Mesenchymal stem cell (in vitro differentiated cells and primary cell): ENCODE results near the gene ART5. TPM values are rescaled to one million over a fixed set of nuclear protein-coding genes. Genes with fewer than 3 reads are reported as not detected.
"Not testable (repeated sequence)": the region's sequence is repeated elsewhere in the genome, so short reads cannot be mapped to it uniquely, and the experiment has no call there.

ENCODE experiments used
- DNase-seq: peaks from one replicate; pipeline ENCODE4 v3.0.0-alpha.2; 2013
- H2AFZ ChIP-seq: one replicate; pipeline ENCODE4 v1.6.1; 2013; ENCODE audit warnings: low read depth, mild to moderate bottlenecking, control low read depth, inconsistent platforms, low read length, moderate library complexity
- H2AK5ac ChIP-seq: 2 replicates; pipeline ENCODE4 v1.6.1; 2013; ENCODE audit warnings: low read length, moderate library complexity, mild to moderate bottlenecking, inconsistent platforms; ENCODE audit not compliant: severe bottlenecking
- H2BK120ac ChIP-seq: one replicate; pipeline ENCODE4 v1.6.1; 2013; ENCODE audit warnings: low read depth, mild to moderate bottlenecking, inconsistent platforms, low read length, moderate library complexity
- H2BK12ac ChIP-seq, 2 experiments: one replicate each; pipeline ENCODE4 v1.6.1; 2013; ENCODE audit warnings: inconsistent platforms in 2 of 2, low read length in 2 of 2, mild to moderate bottlenecking in 2 of 2, moderate library complexity in 2 of 2, control low read depth in 1 of 2
- H2BK15ac ChIP-seq: one replicate; pipeline ENCODE4 v1.6.1; 2013; ENCODE audit warnings: mild to moderate bottlenecking, low read depth, inconsistent platforms; ENCODE audit not compliant: poor library complexity, severe bottlenecking
- H2BK5ac ChIP-seq: 2 replicates; pipeline ENCODE4 v1.6.1; 2013; ENCODE audit warnings: low read depth, mild to moderate bottlenecking, low read length, control low read depth, inconsistent platforms; ENCODE audit not compliant: poor library complexity, severe bottlenecking
- H3K14ac ChIP-seq, 2 experiments: one replicate each; pipeline ENCODE4 v1.6.1; 2013; ENCODE audit warnings: inconsistent platforms in 2 of 2, low read length in 2 of 2, control low read depth in 1 of 2, mild to moderate bottlenecking in 1 of 2, moderate library complexity in 1 of 2
- H3K18ac ChIP-seq, 2 experiments: one replicate each; pipeline ENCODE4 v1.6.1; 2013; ENCODE audit warnings: inconsistent platforms in 2 of 2, low read length in 2 of 2, control low read depth in 1 of 2, low read depth in 1 of 2, mild to moderate bottlenecking in 1 of 2
- H3K23ac ChIP-seq, 2 experiments: one replicate each; pipeline ENCODE4 v1.6.1; 2013; ENCODE audit warnings: inconsistent platforms in 2 of 2, low read length in 2 of 2, mild to moderate bottlenecking in 2 of 2, moderate library complexity in 2 of 2, control low read depth in 1 of 2
- H3K27ac ChIP-seq: 2 replicates; pipeline ENCODE4 v1.5.1; 2013; ENCODE audit warnings: mild to moderate bottlenecking, moderate library complexity, low read length, control low read depth, inconsistent platforms; ENCODE audit not compliant: poor library complexity, severe bottlenecking
- H3K27me3 ChIP-seq, 2 experiments: 2 replicates each; pipeline versions ENCODE4 v1.6.1 to v1.7.0; 2013; ENCODE audit warnings: low read length in 2 of 2, mild to moderate bottlenecking in 2 of 2, moderate library complexity in 2 of 2, control low read depth in 1 of 2, inconsistent platforms in 1 of 2; ENCODE audit not compliant: control insufficient read depth in 1 of 2, insufficient read depth in 1 of 2
- H3K36me3 ChIP-seq, 2 experiments: 2 replicates each; pipeline versions ENCODE4 v1.6.1 to v1.7.0; 2013; ENCODE audit warnings: low read length in 2 of 2, control low read depth in 1 of 2, inconsistent platforms in 1 of 2, low read depth in 1 of 2, mild to moderate bottlenecking in 1 of 2; ENCODE audit not compliant: insufficient read depth in 2 of 2, control insufficient read depth in 1 of 2
- H3K4ac ChIP-seq, 2 experiments: one replicate each; pipeline ENCODE4 v1.6.1; 2013; ENCODE audit warnings: inconsistent platforms in 2 of 2, low read length in 2 of 2, mild to moderate bottlenecking in 2 of 2, moderate library complexity in 2 of 2, control low read depth in 1 of 2, low read depth in 1 of 2
- H3K4me1 ChIP-seq: 2 replicates; pipeline ENCODE4 v1.6.1; 2013; ENCODE audit warnings: low read depth, low read length, control low read depth; ENCODE audit not compliant: control insufficient read depth, insufficient read depth
- H3K4me2 ChIP-seq: 2 replicates; pipeline ENCODE4 v1.6.1; 2013; ENCODE audit warnings: low read length, mild to moderate bottlenecking, inconsistent platforms; ENCODE audit not compliant: poor library complexity, severe bottlenecking
- H3K4me3 ChIP-seq, 2 experiments: 2 replicates each; pipeline versions ENCODE4 v1.5.1 to v1.7.0; 2013; ENCODE audit warnings: low read length in 2 of 2, mild to moderate bottlenecking in 2 of 2, control low read depth in 1 of 2, low read depth in 1 of 2; ENCODE audit not compliant: insufficient read depth in 1 of 2
- H3K79me1 ChIP-seq: replicated peaks from 2 replicates; pipeline ENCODE4 v1.6.1; 2013; ENCODE audit warnings: mild to moderate bottlenecking, control low read depth, low read length, inconsistent platforms; ENCODE audit not compliant: poor library complexity, severe bottlenecking
- H3K9ac ChIP-seq: 2 replicates; pipeline ENCODE4 v1.7.0; 2013; ENCODE audit warnings: mild to moderate bottlenecking, low read length, moderate library complexity
- H3K9me3 ChIP-seq: 2 replicates; pipeline ENCODE4 v1.7.0; 2013; ENCODE audit warnings: mild to moderate bottlenecking, low read length; ENCODE audit not compliant: control insufficient read depth
- H4K8ac ChIP-seq: one replicate; pipeline ENCODE4 v1.6.1; 2013; ENCODE audit warnings: inconsistent platforms, mild to moderate bottlenecking, low read length, moderate library complexity
- H4K91ac ChIP-seq: one replicate; pipeline ENCODE4 v1.6.1; 2013; ENCODE audit warnings: mild to moderate bottlenecking, low read length, inconsistent platforms
- WGBS: methylation state at CpG from one replicate; pipeline ENCODE4 v1.1.7; 2013; ENCODE audit warnings: mixed read lengths; 5-methylcytosine and 5-hydroxymethylcytosine counted together
- small RNA-seq: library from polyadenylated mRNA; stranded (forward); fragments of <200 nt; extraction: miRNeasy Mini kit (QIAGEN cat#:217004); gene quantifications from one replicate; pipeline ENCODE3, GENCODE V24; 2013; ENCODE audit warnings: low read depth

The ART5 gene

GRCh38 chr11:3588776-3589175 lies 53.0 kb downstream of the ART5 start:
- H3K4me3 ChIP-seq, H3K4me1 ChIP-seq, H4K8ac ChIP-seq, H3K79me1 ChIP-seq, H3K4me2 ChIP-seq, H3K9me3 ChIP-seq, H4K91ac ChIP-seq, H3K36me3 ChIP-seq, H2BK15ac ChIP-seq, DNase-seq, H3K27ac ChIP-seq, H2BK120ac ChIP-seq, H3K23ac ChIP-seq, H2BK12ac ChIP-seq, H3K18ac ChIP-seq, H2AFZ ChIP-seq, H3K9ac ChIP-seq, H2BK5ac ChIP-seq, H3K27me3 ChIP-seq, H3K14ac ChIP-seq, H3K4ac ChIP-seq, H2AK5ac ChIP-seq: not testable (repeated sequence)
- 92% methylated on average over 9 of the region's 11 CpGs for WGBS

Small RNA genes within 50 kb of the gene (small RNA-seq; reads per million reads assigned to genes)
- not detected for gene RF00019
